Measurements from ENCODE around the gene FHL1. TPM values are rescaled to one million over a fixed set of nuclear protein-coding genes. Genes with fewer than 3 reads are reported as not detected.

The FHL1 gene
- total and polyA plus RNA-seq, 2 of the 4 experiments (the other 2 are of a cell fraction) = 69.4 to 72.9 TPM

GRCh38 chrX:136221851-136222513 lies 74.6 kb downstream of the FHL1 start:
- Histone ChIP-seq H3K36me3 (ENCODE audit: control insufficient read depth, insufficient read depth, low read length) (peaks cover 14% of the 10 kb centered on the region), H3K56ac (ENCODE audit: extremely low read depth, insufficient read depth, low read length) (no peak overlapping the region), H3K27me3 (ENCODE audit: control insufficient read depth, insufficient read depth, low read length) (no peaks in the 10 kb centered on the region), H3K23ac (ENCODE audit: low read depth, low read length) (no peak overlapping the region), H4K8ac (ENCODE audit: low read depth in 2 of 2, low read length in 2 of 2) (no peak overlapping the region), H3K18ac (ENCODE audit: low read depth, low read length) (no peak overlapping the region), H2BK5ac (ENCODE audit: low read depth, low read length, poor library complexity, severe bottlenecking) (no peak overlapping the region), H3K9ac (ENCODE audit: low read depth, low read length) (no peak overlapping the region), H3K27ac (ENCODE audit: insufficient read depth, low read length) (no peak overlapping the region), H3K4me3 (ENCODE audit: insufficient read depth, low read depth, low read length) (no peak overlapping the region), H3K79me1 (ENCODE audit: low read depth in 1 of 2, low read length in 2 of 2) (no peaks in the 10 kb centered on the region), H2AK5ac (ENCODE audit: low read depth, low read length) (no peak overlapping the region), H3K4me2 (ENCODE audit: low read depth, low read length) (no peak overlapping the region), H2BK120ac (ENCODE audit: low read depth, low read length) (no peak overlapping the region), H3K9me1 (ENCODE audit: insufficient read depth, low read length) (peaks cover 3% of the 10 kb centered on the region; the same call in 1 of the 2 replicates), H3K4me1 (ENCODE audit: control insufficient read depth, insufficient read depth, low read length) (no peaks in the 10 kb centered on the region), H4K5ac (ENCODE audit: low read depth, low read length) (no peak overlapping the region), H4K91ac (ENCODE audit: insufficient read depth, low read depth, low read length) (no peak overlapping the region), H2BK20ac (ENCODE audit: low read depth, low read length) (no peak overlapping the region), H3K4ac (ENCODE audit: low read depth, low read length) (no peak overlapping the region), H2AFZ (replicated peaks; ENCODE audit: low read length, poor library complexity) (no peak overlapping the region), H2AK9ac (replicated peaks; ENCODE audit: low read depth, low read length, poor library complexity) (no peak overlapping the region), H2BK15ac (ENCODE audit: low read depth, low read length) (no peak overlapping the region), H4K20me1 (ENCODE audit: insufficient read depth, low read length) (no peaks in the 10 kb centered on the region), H3K14ac (replicated peaks; ENCODE audit: low read depth, low read length) (no peak overlapping the region), H3K9me3 (ENCODE audit: control insufficient read depth, insufficient read depth, low read length) (no peaks in the 10 kb centered on the region)
- in situ Hi-C loops (cut with MboI; ENCODE audit: low sequenced_read_pairs) (no loop called here), intact Hi-C loops (cut with micrococcal nuclease) (no loop called here), dilution Hi-C loops (cut with HindIII; ENCODE audit: low sequenced_read_pairs, unreplicated experiment) (no loop called here)
- ATAC-seq (ENCODE audit: low read depth) (no peak), DNase-seq (no peak)
- ChIA-PET POLR2A (ENCODE audit: unreplicated experiment) (interaction anchor here (0.6 kb wide), 1 partner anchor 426 kb away, joined by 3 read pairs; no protein-coding TSS in a partner anchor), CTCF (no interaction called here)
- no TSS peak for BruUV-seq (replicated peaks)
- no peak for TF ChIP-seq USF2 (IDR thresholded peaks at IDR 0.05; ENCODE audit: low read depth, low read length)
- no peak for TF ChIP-seq RCOR1 (IDR thresholded peaks at IDR 0.05; ENCODE audit: insufficient replicate concordance, low read length)
- TF ChIP-seq RAD21 (IDR thresholded peaks at IDR 0.05; ENCODE audit: low read length) = no peak
- TF ChIP-seq BHLHE40 (IDR thresholded peaks at IDR 0.05; ENCODE audit: low read depth, low read length) = no peak
- no peak for TF ChIP-seq POLR2A (IDR thresholded peaks at IDR 0.05; ENCODE audit: low read depth, low read length)
- TF ChIP-seq CTCF (conservative IDR thresholded peaks at IDR 0.05; ENCODE audit: low read depth, low read length) = no peak
- no peak for TF ChIP-seq NFE2L2 (IDR thresholded peaks at IDR 0.05; ENCODE audit: low read depth, low read length)
- no peak for TF ChIP-seq RFX5 (IDR thresholded peaks at IDR 0.05; ENCODE audit: low read depth, low read length)
- no peak for TF ChIP-seq FOS (IDR thresholded peaks at IDR 0.05; ENCODE audit: low read depth, low read length)
- TF ChIP-seq ELK1 (IDR thresholded peaks at IDR 0.05; ENCODE audit: borderline replicate concordance, low read depth, low read length) = no peak
- no peak for TF ChIP-seq MXI1 (IDR thresholded peaks at IDR 0.05; ENCODE audit: borderline replicate concordance, low read depth, low read length)
- no peak for TF ChIP-seq CEBPB (IDR thresholded peaks at IDR 0.05; ENCODE audit: low read depth, low read length)
- TF ChIP-seq CHD1 (IDR thresholded peaks at IDR 0.05; ENCODE audit: low read depth, low read length) = no peak
- TF ChIP-seq MAZ (IDR thresholded peaks at IDR 0.05; ENCODE audit: borderline replicate concordance, low read depth, low read length) = no peak
- no peak for TF ChIP-seq SMC3 (IDR thresholded peaks at IDR 0.05; ENCODE audit: low read depth, low read length)
- TF ChIP-seq MAFK (IDR thresholded peaks at IDR 0.05; ENCODE audit: low read depth, low read length) = no peak
- WGBS, 2 experiments (ENCODE audit: extremely low coverage in 2 of 2, insufficient read length in 1 of 2) = no CpG with 5 or more reads among the region's 3 CpGs
